GM19351 (cell line): ENCODE measurements around the gene PCIF1.
"Not testable (repeated sequence)": the region's sequence is repeated elsewhere in the genome, so short reads cannot be mapped to it uniquely, and the experiment has no call there.

Experiments used
- ATAC-seq: cut with Tn5 transposase; IDR thresholded peaks from one replicate; pipeline ENCODE4 v1.9.1; 2021; ENCODE audit warnings: mild to moderate bottlenecking, moderate library complexity; ENCODE audit not compliant: unreplicated experiment

PCIF1 gene

GRCh38 chr20:45946149-45946970 lies 11.9 kb downstream of the PCIF1 start:
- ATAC-seq, result no peak

GRCh38 chr20:45947110-45947866 lies 12.8 kb downstream of the PCIF1 start:
- no peak for ATAC-seq

- ATAC-seq, result no peak
Measured at GRCh38 chr20:45948261-45948733, 13.8 kb downstream of the PCIF1 start.

- ATAC-seq, result no peak
Measured at GRCh38 chr20:45948742-45949541, 14.5 kb downstream of the PCIF1 start.

GRCh38 chr20:45949542-45950329 lies 15.3 kb downstream of the PCIF1 start:
- no peak for ATAC-seq

- no peak for ATAC-seq
Measured at GRCh38 chr20:45950330-45950646, 15.8 kb downstream of the PCIF1 start.

- ATAC-seq, result no peak
Measured at GRCh38 chr20:45951925-45952834, 17.7 kb downstream of the PCIF1 start.

GRCh38 chr20:45952861-45953260 lies 18.4 kb downstream of the PCIF1 start:
- no peak for ATAC-seq

GRCh38 chr20:45953672-45954071 lies 19.2 kb downstream of the PCIF1 start:
- no peak for ATAC-seq

GRCh38 chr20:45956326-45956725 lies 21.8 kb downstream of the PCIF1 start:
- not testable (repeated sequence) for ATAC-seq

- ATAC-seq, result no peak
Measured at GRCh38 chr20:45957021-45957941, 22.8 kb downstream of the PCIF1 start.

- no peak for ATAC-seq
Measured at GRCh38 chr20:45958593-45958992, 24.1 kb downstream of the PCIF1 start.

- ATAC-seq, result no peak
Measured at GRCh38 chr20:45959126-45959525, 24.6 kb downstream of the PCIF1 start.

GRCh38 chr20:45959956-45960630 lies 25.6 kb downstream of the PCIF1 start:
- ATAC-seq, result no peak

GRCh38 chr20:45962031-45962755 lies 27.7 kb downstream of the PCIF1 start:
- no peak for ATAC-seq

GRCh38 chr20:45963059-45964005 lies 28.8 kb downstream of the PCIF1 start:
- ATAC-seq, result no peak
